Keratinocyte (primary cell): Measurements from ENCODE around the gene NFAT5. TPM values are rescaled to one million over a fixed set of nuclear protein-coding genes. Genes with fewer than 3 reads are reported as not detected.
"Not testable (repeated sequence)": the region's sequence is repeated elsewhere in the genome, so short reads cannot be mapped to it uniquely, and the experiment has no call there.

Source experiments
- DNase-seq: peaks from one replicate; pipeline ENCODE4 v3.0.0-alpha.2; 2011; ENCODE audit warnings: low read depth, missing footprints, low spot score
- FAIRE-seq: peaks from 2 replicates; lab custom pipeline; 2011; peaks lifted over from hg19 to GRCh38; lab: Jason Lieb, UNC
- H2AFZ ChIP-seq: 2 replicates; pipeline ENCODE4 v1.6.0; 2012; ENCODE audit warnings: low read length, control low read depth, inconsistent platforms; ENCODE audit not compliant: control insufficient read depth
- H3K27ac ChIP-seq: 2 replicates; pipeline ENCODE4 v1.5.1; 2011; ENCODE audit warnings: low read length; ENCODE audit not compliant: control insufficient read depth, insufficient read depth
- H3K27me3 ChIP-seq: 3 replicates; pipeline ENCODE4 v1.6.0; 2011; ENCODE audit warnings: low read length; ENCODE audit not compliant: control insufficient read depth, insufficient read depth; ENCODE audit errors: extremely low read depth
- H3K36me3 ChIP-seq, 2 experiments: 2 replicates in 1 of 2; 3 replicates in 1 of 2; pipeline ENCODE4 v1.5.1; 2011; ENCODE audit warnings: low read length in 2 of 2, mild to moderate bottlenecking in 1 of 2; ENCODE audit not compliant: control insufficient read depth in 2 of 2, insufficient read depth in 2 of 2; ENCODE audit errors: extremely low read depth in 1 of 2
- H3K4me1 ChIP-seq: 3 replicates; pipeline ENCODE4 v1.5.1; 2011; ENCODE audit warnings: low read length; ENCODE audit not compliant: control insufficient read depth, insufficient read depth; ENCODE audit errors: extremely low read depth
- H3K4me2 ChIP-seq: 3 replicates; pipeline ENCODE4 v1.6.0; 2011; ENCODE audit warnings: low read depth, low read length; ENCODE audit not compliant: control insufficient read depth, insufficient read depth; ENCODE audit errors: extremely low read depth
- H3K4me3 ChIP-seq, 3 experiments: fragments of 200-600 bp in 1 of 3; sonication (generic) in 1 of 3; 2 replicates in 2 of 3; 3 replicates in 1 of 3; pipeline ENCODE4 v1.5.1; 2011 to 2016; ENCODE audit warnings: low read length in 3 of 3, mild to moderate bottlenecking in 3 of 3, control low read depth in 2 of 3, inconsistent platforms in 1 of 3, low read depth in 1 of 3, mixed read lengths in 1 of 3, mixed run types in 1 of 3, moderate library complexity in 1 of 3; ENCODE audit not compliant: control insufficient read depth in 2 of 3, insufficient read depth in 2 of 3; ENCODE audit errors: extremely low read depth in 1 of 3
- H3K79me2 ChIP-seq: 2 replicates; pipeline ENCODE4 v1.6.0; 2012; ENCODE audit warnings: low read length; ENCODE audit not compliant: control insufficient read depth, insufficient read depth
- H3K9ac ChIP-seq: 3 replicates; pipeline ENCODE4 v1.6.0; 2011; ENCODE audit warnings: low read length; ENCODE audit not compliant: control insufficient read depth, insufficient read depth; ENCODE audit errors: extremely low read depth
- H3K9me1 ChIP-seq: 3 replicates; pipeline ENCODE4 v1.6.0; 2011; ENCODE audit warnings: low read length; ENCODE audit not compliant: control insufficient read depth, insufficient read depth; ENCODE audit errors: extremely low read depth
- H3K9me3 ChIP-seq: 2 replicates; pipeline ENCODE4 v1.5.1; 2012; ENCODE audit warnings: low read depth, low read length; ENCODE audit not compliant: control insufficient read depth
- H4K20me1 ChIP-seq: 3 replicates; pipeline ENCODE4 v1.6.0; 2011; ENCODE audit warnings: low read length; ENCODE audit not compliant: control insufficient read depth, insufficient read depth; ENCODE audit errors: extremely low read depth
- CTCF ChIP-seq, 3 experiments: IDR thresholded peaks in 1 of 3; conservative IDR thresholded peaks in 1 of 3; optimal IDR thresholded peaks in 1 of 3; 2 replicates in 2 of 3; 3 replicates in 1 of 3; pipeline versions ENCODE3 to v1.5.1; 2011; ENCODE audit warnings: low read length in 3 of 3, mild to moderate bottlenecking in 3 of 3, moderate library complexity in 2 of 3, control low read depth in 1 of 3, inconsistent platforms in 1 of 3; ENCODE audit not compliant: insufficient read depth in 2 of 3; ENCODE audit errors: extremely low read depth in 1 of 3
- EZH2 ChIP-seq: IDR thresholded peaks from one replicate; pipeline ENCODE4 v1.6.1; 2012; ENCODE audit warnings: inconsistent platforms, mild to moderate bottlenecking, low read length, moderate library complexity
- dilution Hi-C: fragments of 300-500 bp; cut with MboI; formaldehyde crosslinking; loops from one replicate; pipeline ENCODE4 v1.7.0; 2020; ENCODE audit warnings: low sequenced_read_pairs; ENCODE audit not compliant: extremely low pct_ligation_motif_present
- polyA minus RNA-seq, 3 experiments: library from RNA; depleted of rRNA, polyadenylated mRNA; stranded (reverse); fragments of >200 nt; gene quantifications; 1 replicate in 1 of 3; 2 replicates in 1 of 3; 3 replicates in 1 of 3; pipeline ENCODE4 v1.2.3, GENCODE V29; 2011
- polyA plus RNA-seq, 5 experiments: library from polyadenylated mRNA; depleted of rRNA in 3 of 5; stranded (reverse) in 3 of 5; stranded (forward) in 1 of 5; unstranded in 1 of 5; fragments of >200 nt; gene quantifications; 1 replicate in 1 of 5; 2 replicates in 3 of 5; 3 replicates in 1 of 5; pipeline versions ENCODE4 v1.2.1 to v1.2.3, GENCODE V29; 2011 to 2012; ENCODE audit warnings: missing spikeins in 2 of 5, low read depth in 1 of 5, low replicate concordance in 1 of 5

Gene NFAT5
- polyA plus RNA-seq (21.2 to 24.9 TPM (median 23.1 TPM) in 3 replicates), polyA minus RNA-seq (24.4 to 109 TPM (median 49.1 TPM) in 3 replicates)
- 41.5 TPM for polyA plus RNA-seq (2011; ENCODE audit: low read depth)
- polyA plus RNA-seq (2011; cell fraction: cytosol; rRNA removed) = 4.4 and 9.4 TPM in 2 replicates
- polyA plus RNA-seq (2011; cell fraction: nucleus; rRNA removed) = 56.9 and 59.9 TPM in 2 replicates
- 6.6 and 16.2 TPM in 2 replicates for polyA plus RNA-seq (2012; ENCODE audit: low replicate concordance)
- 14.4 TPM for polyA minus RNA-seq (2011; cell fraction: cytosol; rRNA and poly(A)+ RNA removed)
- polyA minus RNA-seq (2011; cell fraction: nucleus; rRNA and poly(A)+ RNA removed) = 67.6 and 136 TPM in 2 replicates

- H2AFZ ChIP-seq = peak within 1 kb of the TSS; percentile 74
- TF ChIP-seq EZH2 (no peak), CTCF (optimal IDR thresholded peaks at IDR 0.05 in 1 of 3, IDR thresholded peaks at IDR 0.05 in 1 of 3, conservative IDR thresholded peaks at IDR 0.05 in 1 of 3; ENCODE audit: extremely low read depth in 1 of 3, insufficient read depth in 2 of 3, low read length in 3 of 3) (no peak)
- no peak for FAIRE-seq
Measured at GRCh38 chr16:69565671-69566239, at the start of gene NFAT5. Gene NFAT5 (plus strand): TSS chr16:69565966. CDS start chr16:69566302, 336 bp downstream.

GRCh38 chr16:69517914-69518313 is 47.9 kb upstream of the NFAT5 start:
- H3K27me3 ChIP-seq, H4K20me1 ChIP-seq, H3K79me2 ChIP-seq, H3K4me3 ChIP-seq, H2AFZ ChIP-seq, dilution Hi-C loops, H3K9ac ChIP-seq, H3K4me2 ChIP-seq, H3K36me3 ChIP-seq, H3K9me1 ChIP-seq, DNase-seq, H3K9me3 ChIP-seq, H3K27ac ChIP-seq, FAIRE-seq: not testable (repeated sequence)
- H3K4me1 ChIP-seq = peaks cover 33% of the 10 kb centered on the region

More at GRCh38 chr16:69565671-69566239, at the start of gene NFAT5:
- Histone ChIP-seq H3K27ac (peak within 1 kb of the TSS; percentile 92), H3K9ac (peak within 1 kb of the TSS; percentile 87), H3K36me3 (peaks cover 0 to 9% of the 10 kb centered on the region in 2 experiments), H3K27me3 (no peaks in the 10 kb centered on the region), H3K4me2 (peak within 1 kb of the TSS; percentile 97), H3K9me1 (no peaks in the 10 kb centered on the region), H3K4me1 (peaks cover 22% of the 10 kb centered on the region), H3K79me2 (peaks cover 56% of the 10 kb centered on the region), H4K20me1 (no peaks in the 10 kb centered on the region), H3K4me3 (peak within 1 kb of the TSS; percentile 83 to 90 (median 84)), H3K9me3 (no peaks in the 10 kb centered on the region)
- peak; percentile 25 for DNase-seq
- dilution Hi-C loops = no loop called here
